Peyer's patch (tissue), 4 donors: ENCODE data around the gene LRTM1. TPM values are rescaled to one million over a fixed set of nuclear protein-coding genes. Genes with fewer than 3 reads are reported as not detected.

Source experiments
- DNase-seq, 3 donors: peaks; one replicate each; pipeline ENCODE4 v3.0.0-alpha.2; 2017 to 2019
- H3K27ac ChIP-seq, 4 donors: fragments of 200-600 bp; sonication (generic); one replicate each; pipeline ENCODE4 v1.5.1; 2016 to 2019
- H3K27me3 ChIP-seq, 2 donors: fragments of 200-600 bp; sonication (generic); one replicate each; pipeline ENCODE4 v1.5.1; 2019
- H3K36me3 ChIP-seq, 3 donors: fragments of 200-600 bp; sonication (generic); one replicate each; pipeline ENCODE4 v1.5.1; 2016 to 2019
- H3K4me1 ChIP-seq, 4 donors: fragments of 200-600 bp; sonication (generic); one replicate each; pipeline ENCODE4 v1.5.1; 2016 to 2019
- H3K4me3 ChIP-seq, 4 donors: fragments of 200-600 bp; sonication (generic); 1 replicate in 3 of 4; 2 replicates in 1 of 4; pipeline ENCODE4 v1.5.1; 2016 to 2019; ENCODE audit warnings: mild to moderate bottlenecking in 1 of 4
- H3K9me3 ChIP-seq, 4 donors: fragments of 200-600 bp; sonication (generic); one replicate each; pipeline ENCODE4 v1.5.1; 2016 to 2019; ENCODE audit warnings: mild to moderate bottlenecking in 1 of 4
- POLR2A ChIP-seq, 2 donors: fragments of 450-650 bp; IDR thresholded peaks; one replicate each; pipeline ENCODE4 v1.5.1; 2017; ENCODE audit warnings: antibody characterized with exemption in 2 of 2, mild to moderate bottlenecking in 2 of 2, moderate library complexity in 2 of 2
- total RNA-seq, 4 donors: library from RNA; depleted of rRNA; stranded (reverse); fragments of >200 nt; gene quantifications; one replicate each; pipeline ENCODE4 v1.1.0, GENCODE V29; 2016
- TF ChIP-seq, protein P1 (sequence below), 6 experiments: fragments of 450-650 bp in 4 of 6; fragments of 200-600 bp in 2 of 6; sonication (generic) in 1 of 6; IDR thresholded peaks; one replicate each; pipeline ENCODE4 v1.5.1; 2017 to 2019; ENCODE audit warnings: antibody characterized with exemption in 6 of 6, mild to moderate bottlenecking in 3 of 6, moderate library complexity in 1 of 6

Gene LRTM1
- total RNA-seq, 4 donors from 2014 or later, result not detected

DNA sequence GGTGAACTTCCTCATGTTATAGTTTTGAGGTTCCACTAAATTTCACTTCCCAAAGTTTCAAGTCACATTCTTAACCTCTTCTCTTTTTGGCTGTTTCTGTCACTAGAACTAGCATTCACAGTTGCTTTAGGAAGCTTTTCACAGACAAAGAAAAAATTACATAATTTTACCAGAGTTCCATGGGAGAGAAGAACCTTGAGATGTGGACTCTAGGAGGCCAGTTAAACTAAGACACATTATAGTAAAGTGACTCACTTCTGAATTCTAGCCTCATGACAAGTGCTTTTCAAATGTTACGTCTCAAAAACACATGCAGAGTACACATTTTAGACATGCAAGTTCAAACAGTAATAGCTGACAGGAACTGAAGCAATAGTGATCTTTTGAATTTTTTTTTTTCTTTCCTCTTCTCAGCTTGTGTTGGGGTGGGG lies 39.9 kb upstream of the LRTM1 start:
- no peak overlapping the region for H3K27ac ChIP-seq

DNA sequence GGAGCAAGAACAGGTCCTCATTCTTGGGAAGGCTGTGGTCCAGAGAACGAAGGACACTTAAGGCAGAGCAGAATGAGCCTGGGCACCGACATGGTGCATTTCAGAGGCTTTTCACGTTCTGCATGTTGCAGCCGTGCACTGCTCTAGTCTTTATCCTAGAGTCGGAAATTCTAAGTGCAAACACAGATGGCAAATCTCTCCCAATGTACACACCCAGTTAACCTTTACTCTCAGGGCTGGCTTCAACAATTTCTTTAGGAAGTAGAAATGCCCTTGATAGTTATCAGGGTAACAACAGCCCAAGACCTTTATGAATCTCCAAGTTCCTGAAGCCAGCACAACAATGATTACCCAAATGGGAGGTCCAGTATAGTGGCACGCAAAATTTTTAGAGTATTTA lies 39.1 kb upstream of the LRTM1 start:
- H3K27me3 ChIP-seq, result no peaks in the 10 kb centered on the region
- no peak overlapping the region for H3K4me3 ChIP-seq
- DNase-seq, result no peak
- H3K9me3 ChIP-seq, result no peaks in the 10 kb centered on the region
- no peaks in the 10 kb centered on the region for H3K4me1 ChIP-seq
- no peaks in the 10 kb centered on the region for H3K36me3 ChIP-seq
- H3K27ac ChIP-seq, result no peak overlapping the region
- TF ChIP-seq, protein P1, sequence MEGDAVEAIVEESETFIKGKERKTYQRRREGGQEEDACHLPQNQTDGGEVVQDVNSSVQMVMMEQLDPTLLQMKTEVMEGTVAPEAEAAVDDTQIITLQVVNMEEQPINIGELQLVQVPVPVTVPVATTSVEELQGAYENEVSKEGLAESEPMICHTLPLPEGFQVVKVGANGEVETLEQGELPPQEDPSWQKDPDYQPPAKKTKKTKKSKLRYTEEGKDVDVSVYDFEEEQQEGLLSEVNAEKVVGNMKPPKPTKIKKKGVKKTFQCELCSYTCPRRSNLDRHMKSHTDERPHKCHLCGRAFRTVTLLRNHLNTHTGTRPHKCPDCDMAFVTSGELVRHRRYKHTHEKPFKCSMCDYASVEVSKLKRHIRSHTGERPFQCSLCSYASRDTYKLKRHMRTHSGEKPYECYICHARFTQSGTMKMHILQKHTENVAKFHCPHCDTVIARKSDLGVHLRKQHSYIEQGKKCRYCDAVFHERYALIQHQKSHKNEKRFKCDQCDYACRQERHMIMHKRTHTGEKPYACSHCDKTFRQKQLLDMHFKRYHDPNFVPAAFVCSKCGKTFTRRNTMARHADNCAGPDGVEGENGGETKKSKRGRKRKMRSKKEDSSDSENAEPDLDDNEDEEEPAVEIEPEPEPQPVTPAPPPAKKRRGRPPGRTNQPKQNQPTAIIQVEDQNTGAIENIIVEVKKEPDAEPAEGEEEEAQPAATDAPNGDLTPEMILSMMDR (IDR thresholded peaks at IDR 0.05), result no peak
- no peak for TF ChIP-seq POLR2A (IDR thresholded peaks at IDR 0.05)

More for the DNA sequence above, 39.9 kb upstream of the LRTM1 start:
- no peaks in the 10 kb centered on the region for H3K9me3 ChIP-seq
- H3K4me3 ChIP-seq, result no peak overlapping the region
- no peak for TF ChIP-seq POLR2A (IDR thresholded peaks at IDR 0.05)
- TF ChIP-seq, protein P1 (IDR thresholded peaks at IDR 0.05), result no peak
- H3K27me3 ChIP-seq, result no peaks in the 10 kb centered on the region
- no peaks in the 10 kb centered on the region for H3K4me1 ChIP-seq
- no peaks in the 10 kb centered on the region for H3K36me3 ChIP-seq
- no peak for DNase-seq

DNA sequence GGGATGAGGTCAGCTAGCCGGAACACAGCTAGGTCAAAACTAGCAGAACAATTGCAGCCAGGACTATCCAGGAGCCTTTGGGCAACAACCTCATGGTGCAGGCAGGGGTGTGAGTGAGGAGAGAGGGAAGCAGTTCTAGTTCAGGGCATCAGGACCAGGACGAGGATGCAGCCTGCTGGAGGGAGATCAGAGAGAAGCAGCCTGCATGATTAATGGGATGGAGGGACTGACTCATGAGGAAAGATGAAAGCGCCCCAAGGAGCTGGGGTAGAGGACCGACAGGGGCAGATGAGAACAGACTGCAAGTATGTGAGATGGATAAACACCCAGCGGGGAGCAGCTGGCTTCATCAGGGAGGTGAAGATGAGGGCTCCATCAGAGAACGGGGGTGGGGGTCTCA lies 37.9 kb upstream of the LRTM1 start:
- H3K36me3 ChIP-seq, result no peaks in the 10 kb centered on the region
- no peaks in the 10 kb centered on the region for H3K9me3 ChIP-seq
- no peak overlapping the region for H3K27ac ChIP-seq
- H3K4me3 ChIP-seq, result no peak overlapping the region
- no peaks in the 10 kb centered on the region for H3K27me3 ChIP-seq
- no peak for DNase-seq
- TF ChIP-seq, protein P1 (IDR thresholded peaks at IDR 0.05), result no peak
- TF ChIP-seq POLR2A (IDR thresholded peaks at IDR 0.05), result no peak
- H3K4me1 ChIP-seq, result no peaks in the 10 kb centered on the region

DNA sequence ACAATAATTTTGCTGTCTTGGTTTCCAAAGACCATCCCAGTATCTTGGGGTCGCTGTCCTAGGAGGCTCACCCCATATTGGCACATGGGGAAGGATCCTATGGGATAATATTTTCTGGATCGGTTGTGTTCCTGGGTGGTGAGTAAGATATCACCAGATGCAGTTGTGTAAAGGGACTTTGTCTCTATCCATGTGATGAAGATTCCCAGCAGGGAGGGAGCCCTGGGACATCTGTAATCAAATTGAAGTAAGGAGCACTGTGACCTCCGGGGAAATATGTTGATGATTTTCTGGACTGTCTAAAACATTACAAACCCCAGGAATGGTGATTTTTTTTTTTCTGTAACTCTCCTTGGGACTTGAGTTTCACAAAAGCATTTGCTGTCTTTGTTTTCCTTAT lies 36.2 kb upstream of the LRTM1 start:
- Histone ChIP-seq H3K27me3 (no peaks in the 10 kb centered on the region), H3K4me1 (no peaks in the 10 kb centered on the region), H3K9me3 (no peaks in the 10 kb centered on the region), H3K27ac (no peak overlapping the region), H3K4me3 (no peak overlapping the region), H3K36me3 (no peaks in the 10 kb centered on the region)
- DNase-seq, result no peak
- no peak for TF ChIP-seq POLR2A (IDR thresholded peaks at IDR 0.05)
- TF ChIP-seq, protein P1 (IDR thresholded peaks at IDR 0.05), result no peak

DNA sequence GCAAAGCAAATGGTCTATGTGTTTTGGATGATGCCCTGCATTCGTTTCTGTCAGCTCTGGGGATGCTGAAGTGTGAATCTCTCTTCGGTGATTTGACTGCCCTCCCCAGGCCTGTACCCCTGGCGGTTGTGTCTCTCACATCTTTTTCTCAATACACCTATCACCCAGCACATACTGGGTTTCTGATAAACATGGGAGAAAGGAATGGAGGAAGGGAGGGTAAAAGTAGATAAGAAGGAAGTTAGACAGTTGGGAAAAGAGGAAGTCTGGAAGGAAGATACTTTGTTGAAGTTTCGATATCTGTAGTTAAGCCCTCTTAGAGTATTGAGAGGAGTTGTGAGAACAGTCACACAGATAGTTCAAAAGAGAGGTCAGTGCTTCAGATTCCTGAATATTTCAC lies 35.8 kb upstream of the LRTM1 start:
- Histone ChIP-seq H3K9me3 (no peaks in the 10 kb centered on the region), H3K4me3 (no peak overlapping the region), H3K36me3 (no peaks in the 10 kb centered on the region), H3K4me1 (no peaks in the 10 kb centered on the region), H3K27me3 (no peaks in the 10 kb centered on the region), H3K27ac (no peak overlapping the region)
- TF ChIP-seq, protein P1 (IDR thresholded peaks at IDR 0.05), result no peak
- no peak for TF ChIP-seq POLR2A (IDR thresholded peaks at IDR 0.05)
- no peak for DNase-seq

DNA sequence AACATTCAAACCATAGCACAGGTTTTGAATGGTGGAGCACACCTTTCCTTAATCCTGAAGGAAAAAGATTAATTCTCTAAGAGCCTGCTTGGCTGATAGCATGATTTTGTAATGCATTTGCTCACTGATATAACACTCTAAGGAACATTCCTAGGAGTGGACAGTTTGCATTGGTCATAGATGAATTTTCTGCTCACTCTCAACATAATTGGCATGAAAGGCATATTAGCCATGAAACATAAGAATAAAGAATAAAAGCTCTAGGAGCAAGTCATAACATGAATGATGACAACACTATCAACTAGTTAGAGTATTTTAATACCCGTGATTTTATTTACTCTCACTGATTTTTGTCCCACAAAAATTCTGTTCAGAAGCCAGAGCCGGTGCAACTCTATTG lies 34.3 kb upstream of the LRTM1 start:
- H3K36me3 ChIP-seq, result no peaks in the 10 kb centered on the region
- no peak for TF ChIP-seq POLR2A (IDR thresholded peaks at IDR 0.05)
- TF ChIP-seq, protein P1 (IDR thresholded peaks at IDR 0.05), result no peak
- no peaks in the 10 kb centered on the region for H3K27me3 ChIP-seq
- H3K4me3 ChIP-seq, result no peak overlapping the region
- no peaks in the 10 kb centered on the region for H3K9me3 ChIP-seq
- no peaks in the 10 kb centered on the region for H3K4me1 ChIP-seq
- no peak overlapping the region for H3K27ac ChIP-seq
- DNase-seq, result no peak
